ENCODE measurements around the gene ANKRD26.

GRCh38 chr10:27104919-27105318 lies 4.6 kb upstream of the ANKRD26 start:
- TF ChIP-seq POLR2A (IDR thresholded peaks at IDR 0.05) (no peak), CTCF (IDR thresholded peaks at IDR 0.05) (no peak)
